Thyroid gland (tissue), 4 donors: Measurements from ENCODE around the gene TCAP.

Source experiments
- CTCF ChIP-seq, 6 experiments: fragments of 200-600 bp in 3 of 6; fragments of 450-650 bp in 3 of 6; sonication (generic) in 3 of 6; IDR thresholded peaks; one replicate each; pipeline ENCODE4 v1.5.1; 2016 to 2019; ENCODE audit warnings: antibody characterized with exemption in 6 of 6, mild to moderate bottlenecking in 2 of 6, inconsistent platforms in 1 of 6, moderate library complexity in 1 of 6
- POLR2A ChIP-seq, 2 donors: fragments of 450-650 bp; IDR thresholded peaks; one replicate each; pipeline ENCODE4 v1.6.1; 2017; ENCODE audit warnings: antibody characterized with exemption in 2 of 2, mild to moderate bottlenecking in 2 of 2, moderate library complexity in 1 of 2

- TF ChIP-seq POLR2A (IDR thresholded peaks at IDR 0.05) (no peak), CTCF (IDR thresholded peaks at IDR 0.05) (no peak)
These were observed 22.7 kb upstream of the TCAP start for GRCh38 chr17:39642291-39643074.
